GM12878 (cell line): ENCODE results near the gene CHURC1.

ENCODE experiments used
- BHLHE40 ChIP-seq, 2 experiments: fragments of 450-650 bp in 1 of 2; IDR thresholded peaks; 2 replicates each; pipeline ENCODE4 v1.6.1; 2011 to 2017; ENCODE audit warnings: low read depth in 2 of 2, borderline replicate concordance in 1 of 2, improper control_type of control experiment in 1 of 2, low read length in 1 of 2, mild to moderate bottlenecking in 1 of 2
- BRCA1 ChIP-seq: IDR thresholded peaks from 2 replicates; pipeline ENCODE4 v1.6.1; 2011; ENCODE audit warnings: low read depth, low read length, improper control_type of control experiment
- EZH2 ChIP-seq: IDR thresholded peaks from 2 replicates; pipeline ENCODE4 v1.6.1; 2012; ENCODE audit warnings: low read depth, mild to moderate bottlenecking, control low read depth, inconsistent platforms, low read length, borderline replicate concordance; ENCODE audit not compliant: control insufficient read depth
- HCFC1 ChIP-seq: fragments of 150-350 bp; IDR thresholded peaks from 2 replicates; pipeline ENCODE4 v1.6.1; 2014; ENCODE audit warnings: low read length
- JUNB ChIP-seq: IDR thresholded peaks from 2 replicates; pipeline ENCODE4 v1.6.1; 2016; ENCODE audit warnings: antibody characterized with exemption, mild to moderate bottlenecking
- MEF2B ChIP-seq: fragments of 450-650 bp; IDR thresholded peaks from 2 replicates; pipeline ENCODE4 v1.6.1; 2018; ENCODE audit warnings: mild to moderate bottlenecking, moderate library complexity; ENCODE audit not compliant: partially characterized antibody, poor library complexity, severe bottlenecking
- MYC ChIP-seq: IDR thresholded peaks from 2 replicates; pipeline ENCODE4 v1.6.1; 2011; ENCODE audit warnings: mild to moderate bottlenecking, low read length, moderate library complexity, inconsistent platforms; ENCODE audit not compliant: insufficient read depth, insufficient replicate concordance, insufficient read length, severe bottlenecking
- POLR2A ChIP-seq: IDR thresholded peaks from 2 replicates; pipeline ENCODE4 v1.6.1; 2011; ENCODE audit warnings: low read depth, mild to moderate bottlenecking, low read length
- POLR2AphosphoS5 ChIP-seq: IDR thresholded peaks from 2 replicates; pipeline ENCODE4 v1.6.1; 2011; ENCODE audit warnings: mild to moderate bottlenecking, low read length, inconsistent platforms
- SUPT20H ChIP-seq: IDR thresholded peaks from 2 replicates; pipeline ENCODE4 v1.6.1; 2011; ENCODE audit warnings: low read depth, mild to moderate bottlenecking, low read length, moderate library complexity, borderline replicate concordance; ENCODE audit not compliant: control insufficient read depth

DNA sequence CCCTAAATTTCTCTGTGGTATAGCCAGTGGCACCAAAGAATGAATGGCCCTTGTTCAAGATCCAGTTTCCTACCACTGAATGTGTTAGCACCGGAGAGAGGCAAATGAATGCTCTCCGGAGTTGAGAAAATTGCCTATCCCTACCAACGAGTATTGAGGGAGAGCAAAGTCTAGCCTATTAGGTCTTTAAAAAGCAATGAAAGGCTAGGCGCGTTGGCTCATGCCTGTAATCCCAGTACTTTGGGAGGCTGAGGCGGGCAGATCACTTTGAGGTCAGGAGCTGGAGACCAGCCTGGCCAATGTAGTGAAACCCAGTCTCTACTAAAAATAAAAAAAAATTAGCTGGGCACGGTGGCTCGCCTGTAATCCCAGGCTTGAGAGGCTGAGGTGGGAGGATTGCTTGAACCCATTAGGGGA is 58.8 kb downstream of the CHURC1 start:
- TF ChIP-seq POLR2A (no peak), SUPT20H (no peak), EZH2 (no peak), JUNB (no peak), BHLHE40 (IDR thresholded peaks at IDR 0.05; ENCODE audit: borderline replicate concordance in 1 of 2, low read depth in 2 of 2, low read length in 1 of 2) (no peak), MEF2B (no peak), HCFC1 (no peak), POLR2AphosphoS5 (no peak), MYC (no peak), BRCA1 (no peak)
